Stimulated activated naive CD8-positive, alpha-beta T cell treated with anti-CD3 and anti-CD28 coated beads, Interleukin-15, amount 100 ng/mL, for 72 hours (primary cell): ENCODE measurements around the gene CDH13.

Experiments used
- ATAC-seq: fragments of 150-1000 bp; cut with Tn5 transposase; 2 replicates; pipeline ENCODE4 v1.10.0; 2021; ENCODE audit warnings: mild to moderate bottlenecking, moderate library complexity
- DNase-seq, 2 donors: peaks; one replicate each; pipeline ENCODE4 v3.0.0; 2021 to 2022
- H3K27ac Mint-ChIP-seq, 2 donors: one replicate each; pipeline ENCODE4 v1.8.0; 2022; ENCODE audit warnings: mild to moderate bottlenecking in 2 of 2, mixed read lengths in 2 of 2, moderate library complexity in 2 of 2
- H3K27me3 Mint-ChIP-seq: one replicate; pipeline ENCODE4 v1.8.0; 2022; ENCODE audit warnings: mixed read lengths
- H3K4me1 Mint-ChIP-seq: one replicate; pipeline ENCODE4 v1.8.0; 2022; ENCODE audit warnings: mild to moderate bottlenecking, mixed read lengths
- H3K4me3 Mint-ChIP-seq, 2 donors: one replicate each; pipeline ENCODE4 v1.8.0; 2022; ENCODE audit warnings: mild to moderate bottlenecking in 2 of 2, mixed read lengths in 2 of 2, moderate library complexity in 1 of 2
- H3K9me3 Mint-ChIP-seq, 2 donors: one replicate each; pipeline ENCODE4 v1.8.0; 2022; ENCODE audit warnings: mixed read lengths in 2 of 2

Gene CDH13

DNA sequence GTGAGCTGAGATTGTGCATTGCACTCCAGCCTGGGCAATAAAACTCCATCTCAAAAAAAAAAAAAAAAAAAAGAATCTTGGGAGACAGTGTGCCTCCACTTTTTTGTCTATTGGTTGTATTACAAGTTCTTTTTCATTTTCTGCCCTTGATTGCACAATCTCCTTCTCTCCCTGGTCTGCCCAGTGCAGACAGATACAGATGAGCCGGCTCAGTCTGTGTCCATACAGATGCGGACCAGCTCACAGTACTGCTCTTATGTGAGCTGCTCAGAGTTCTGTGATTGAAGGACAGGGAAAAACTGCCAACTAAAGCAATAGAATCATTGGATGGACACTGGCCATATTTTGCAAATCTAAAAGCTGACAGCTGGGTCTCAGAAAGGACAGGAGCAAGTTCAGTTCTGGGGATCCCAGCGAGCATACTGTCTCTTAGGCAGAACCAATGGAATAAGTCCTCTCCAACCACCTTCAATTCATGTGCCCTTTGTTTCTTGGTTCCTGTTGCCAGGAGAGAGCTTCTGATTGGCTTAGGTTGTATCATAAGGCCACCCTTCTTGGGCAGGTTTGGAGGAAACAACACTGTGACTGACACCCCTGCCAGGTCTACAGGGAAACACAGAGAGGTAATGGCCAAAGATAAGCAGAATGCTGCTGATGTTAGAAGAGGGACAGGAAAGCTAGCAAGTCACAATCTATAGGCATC is 685.4 kb downstream of the CDH13 start:
- no peak for ATAC-seq
- Mint-ChIP-seq H3K9me3 (peaks cover 0 to 10% of the 10 kb centered on the region in 2 donors), H3K4me3 (no peak overlapping the region), H3K4me1 (no peaks in the 10 kb centered on the region), H3K27ac (no peak overlapping the region), H3K27me3 (no peaks in the 10 kb centered on the region)
- DNase-seq = no peak

- Mint-ChIP-seq H3K27ac (no peak overlapping the region), H3K27me3 (no peaks in the 10 kb centered on the region), H3K4me3 (no peak overlapping the region), H3K4me1 (no peaks in the 10 kb centered on the region), H3K9me3 (peaks cover 0 to 10% of the 10 kb centered on the region in 2 donors)
- no peak for ATAC-seq
- DNase-seq = no peak
These were observed 686.0 kb downstream of the CDH13 start for GRCh38 chr16:83312718-83313245.

- peaks cover 0 to 10% of the 10 kb centered on the region in 2 donors for H3K9me3 Mint-ChIP-seq
- no peak overlapping the region for H3K4me3 Mint-ChIP-seq
- DNase-seq (no peak), ATAC-seq (no peak)
- H3K27ac Mint-ChIP-seq = no peak overlapping the region
- no peaks in the 10 kb centered on the region for H3K27me3 Mint-ChIP-seq
- H3K4me1 Mint-ChIP-seq = no peaks in the 10 kb centered on the region
These were observed 688.5 kb downstream of the CDH13 start for GRCh38 chr16:83315271-83315670.

- no peak for ATAC-seq
- H3K27ac Mint-ChIP-seq = no peak overlapping the region
These were observed 689.7 kb downstream of the CDH13 start for GRCh38 chr16:83316458-83316857.

DNA sequence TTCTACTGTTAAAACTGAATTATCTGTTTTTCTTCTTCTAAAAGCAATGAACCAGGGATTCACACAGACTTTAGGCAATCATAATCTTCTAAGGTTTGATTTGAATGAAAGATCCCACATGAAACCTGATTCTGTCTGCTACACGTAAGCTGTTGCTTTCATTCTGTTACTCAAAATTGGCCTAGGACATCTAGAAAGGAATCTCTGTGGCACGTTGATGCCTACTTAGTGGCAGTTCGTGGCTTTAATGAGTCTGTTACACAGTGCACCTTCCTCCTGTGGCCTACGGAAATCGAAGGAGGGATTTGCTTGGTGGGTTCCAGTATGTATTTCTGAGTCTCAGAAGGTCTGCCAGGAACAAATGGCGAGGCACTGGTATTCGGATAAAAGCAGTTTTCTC is 691.6 kb downstream of the CDH13 start:
- DNase-seq (no peak), ATAC-seq (no peak)
- H3K27me3 Mint-ChIP-seq = no peaks in the 10 kb centered on the region
- no peaks in the 10 kb centered on the region for H3K4me1 Mint-ChIP-seq
- peaks cover 0 to 16% of the 10 kb centered on the region in 2 donors for H3K9me3 Mint-ChIP-seq
- no peak overlapping the region for H3K4me3 Mint-ChIP-seq
- peak overlapping the region in 1 of 2 donors; percentile 71 for H3K27ac Mint-ChIP-seq

More at GRCh38 chr16:83316458-83316857, 689.7 kb downstream of the CDH13 start:
- Mint-ChIP-seq H3K9me3 (peaks cover 0 to 10% of the 10 kb centered on the region in 2 donors), H3K4me1 (no peaks in the 10 kb centered on the region), H3K4me3 (no peak overlapping the region), H3K27me3 (no peaks in the 10 kb centered on the region)
- no peak for DNase-seq

GRCh38 chr16:83328936-83329335 is 702.2 kb downstream of the CDH13 start:
- Mint-ChIP-seq H3K27ac (no peak overlapping the region), H3K4me3 (no peak overlapping the region), H3K9me3 (no peaks in the 10 kb centered on the region), H3K4me1 (no peaks in the 10 kb centered on the region), H3K27me3 (no peaks in the 10 kb centered on the region)
- DNase-seq (no peak), ATAC-seq (no peak)

DNA sequence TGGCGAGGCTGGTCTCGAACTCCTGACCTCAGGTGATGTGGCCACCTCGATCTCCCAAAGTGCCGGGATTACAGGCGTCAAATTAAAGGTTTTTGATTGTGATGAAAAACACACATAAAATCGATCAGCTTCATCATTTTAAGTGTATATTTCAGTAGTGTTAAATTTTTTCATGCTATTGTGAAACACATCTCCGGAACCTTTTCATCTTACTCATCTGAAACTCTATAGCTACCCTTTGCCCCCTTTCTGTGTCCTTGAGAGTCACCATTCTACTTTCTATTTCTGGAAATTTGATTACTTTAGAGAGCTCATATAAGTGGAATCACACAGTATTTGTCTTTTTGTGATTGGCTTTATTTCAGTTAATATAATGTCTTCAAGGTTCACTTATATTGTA is 702.7 kb downstream of the CDH13 start:
- Mint-ChIP-seq H3K4me1 (no peaks in the 10 kb centered on the region), H3K27ac (no peak overlapping the region), H3K9me3 (no peaks in the 10 kb centered on the region), H3K4me3 (no peak overlapping the region), H3K27me3 (no peaks in the 10 kb centered on the region)
- ATAC-seq (no peak), DNase-seq (no peak)

DNA sequence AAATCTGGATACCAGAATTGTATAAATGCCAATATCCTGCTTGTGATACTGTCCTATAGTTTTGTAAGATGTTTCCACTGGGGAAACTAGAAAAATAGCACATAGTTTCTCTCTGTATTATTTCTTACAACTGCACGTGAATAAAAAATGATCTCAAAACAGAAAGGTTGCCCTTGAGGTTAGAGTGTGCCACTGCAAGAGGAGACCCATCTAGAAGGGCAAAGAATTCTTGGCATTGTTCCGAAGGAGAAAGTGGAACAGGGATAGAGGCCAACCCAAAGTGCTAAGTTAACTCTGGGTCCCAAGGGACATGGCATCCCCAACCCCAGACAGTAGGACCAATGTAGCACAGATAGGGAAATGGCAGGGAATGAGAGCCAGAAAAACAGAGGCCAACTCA is 703.5 kb downstream of the CDH13 start:
- H3K27me3 Mint-ChIP-seq = no peaks in the 10 kb centered on the region

DNA sequence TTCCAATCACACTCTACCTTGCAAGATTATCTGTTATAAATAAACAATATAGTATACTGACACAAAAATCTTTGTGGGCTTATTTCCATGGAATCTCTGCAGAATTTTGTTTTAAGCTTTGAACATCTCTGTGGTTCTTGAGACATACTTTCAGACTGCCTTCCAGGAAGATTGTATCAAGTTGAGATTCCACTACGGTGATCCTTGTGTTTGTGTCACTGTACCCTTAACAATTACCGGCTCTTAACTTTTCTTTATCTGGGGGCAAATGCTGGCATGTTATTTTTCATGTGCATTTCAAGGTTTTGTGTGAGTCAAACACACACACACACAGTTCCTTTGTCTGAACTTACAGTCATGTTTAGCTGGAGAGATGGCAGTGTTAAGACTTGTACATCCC is 708.3 kb downstream of the CDH13 start:
- Mint-ChIP-seq H3K27me3 (no peaks in the 10 kb centered on the region), H3K4me3 (no peak overlapping the region), H3K4me1 (no peaks in the 10 kb centered on the region), H3K9me3 (peaks cover 0 to 5% of the 10 kb centered on the region in 2 donors), H3K27ac (no peak overlapping the region)
- ATAC-seq (no peak), DNase-seq (no peak)

More for the DNA sequence above, 703.5 kb downstream of the CDH13 start:
- Mint-ChIP-seq H3K27ac (no peak overlapping the region), H3K9me3 (no peaks in the 10 kb centered on the region), H3K4me3 (no peak overlapping the region), H3K4me1 (no peaks in the 10 kb centered on the region)
- ATAC-seq = no peak
- DNase-seq = no peak

DNA sequence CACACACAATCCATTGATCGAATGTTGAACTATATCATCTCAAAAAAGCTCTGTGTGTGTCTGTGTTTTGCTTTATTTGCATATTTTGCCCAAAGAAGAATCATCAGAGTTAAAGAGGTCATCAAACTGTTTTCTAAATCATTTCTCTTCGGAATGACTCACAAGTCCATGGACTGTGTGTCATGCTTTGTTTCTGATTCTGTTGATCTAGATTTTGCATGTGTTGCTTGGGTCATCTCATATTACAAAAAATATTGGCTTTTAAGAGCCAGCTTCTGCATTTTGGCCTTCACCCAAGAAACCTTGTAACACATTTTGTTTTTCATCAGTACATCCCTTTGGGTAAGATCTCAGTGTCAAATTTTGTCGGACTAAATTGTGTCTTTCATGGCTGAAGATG is 709.8 kb downstream of the CDH13 start:
- ATAC-seq (no peak), DNase-seq (no peak)
- no peaks in the 10 kb centered on the region for H3K27me3 Mint-ChIP-seq
- H3K9me3 Mint-ChIP-seq = peaks cover 0 to 5% of the 10 kb centered on the region in 2 donors
- H3K27ac Mint-ChIP-seq = no peak overlapping the region
- H3K4me1 Mint-ChIP-seq = no peaks in the 10 kb centered on the region
- H3K4me3 Mint-ChIP-seq = no peak overlapping the region

DNA sequence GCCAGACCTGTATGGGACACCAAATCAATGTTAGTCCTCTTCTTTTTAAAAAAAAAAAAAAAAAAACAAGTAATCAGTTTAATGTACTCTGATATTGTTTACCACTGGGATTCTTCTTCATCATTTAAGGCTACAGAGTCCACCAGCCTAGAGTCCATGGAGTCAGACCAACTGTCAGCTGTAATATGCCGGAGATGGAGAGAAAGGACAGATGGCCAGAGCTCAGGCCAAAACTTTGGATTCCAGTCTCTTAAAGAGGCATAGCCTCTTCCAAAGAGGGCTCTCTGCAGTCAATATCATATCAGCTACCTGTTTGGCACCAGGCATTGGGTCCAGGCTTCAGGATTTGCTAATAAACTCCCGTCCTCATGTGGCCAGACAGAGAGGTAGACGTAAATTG is 711.4 kb downstream of the CDH13 start:
- DNase-seq (no peak), ATAC-seq (no peak)
- H3K4me1 Mint-ChIP-seq = no peaks in the 10 kb centered on the region
- H3K27me3 Mint-ChIP-seq = no peaks in the 10 kb centered on the region
- H3K4me3 Mint-ChIP-seq = no peak overlapping the region
- no peak overlapping the region for H3K27ac Mint-ChIP-seq
- H3K9me3 Mint-ChIP-seq = peaks cover 0 to 5% of the 10 kb centered on the region in 2 donors

GRCh38 chr16:83338941-83339340 is 712.2 kb downstream of the CDH13 start:
- ATAC-seq (no peak), DNase-seq (no peak)
- Mint-ChIP-seq H3K27me3 (no peaks in the 10 kb centered on the region), H3K4me1 (no peaks in the 10 kb centered on the region), H3K4me3 (no peak overlapping the region), H3K27ac (no peak overlapping the region), H3K9me3 (peaks cover 0 to 5% of the 10 kb centered on the region in 2 donors)

- H3K4me1 Mint-ChIP-seq = no peaks in the 10 kb centered on the region
- H3K27ac Mint-ChIP-seq = no peak overlapping the region
- H3K4me3 Mint-ChIP-seq = no peak overlapping the region
- DNase-seq (no peak), ATAC-seq (no peak)
- peaks cover 0 to 5% of the 10 kb centered on the region in 2 donors for H3K9me3 Mint-ChIP-seq
- no peaks in the 10 kb centered on the region for H3K27me3 Mint-ChIP-seq
These were observed 717.2 kb downstream of the CDH13 start for GRCh38 chr16:83343935-83344366.

DNA sequence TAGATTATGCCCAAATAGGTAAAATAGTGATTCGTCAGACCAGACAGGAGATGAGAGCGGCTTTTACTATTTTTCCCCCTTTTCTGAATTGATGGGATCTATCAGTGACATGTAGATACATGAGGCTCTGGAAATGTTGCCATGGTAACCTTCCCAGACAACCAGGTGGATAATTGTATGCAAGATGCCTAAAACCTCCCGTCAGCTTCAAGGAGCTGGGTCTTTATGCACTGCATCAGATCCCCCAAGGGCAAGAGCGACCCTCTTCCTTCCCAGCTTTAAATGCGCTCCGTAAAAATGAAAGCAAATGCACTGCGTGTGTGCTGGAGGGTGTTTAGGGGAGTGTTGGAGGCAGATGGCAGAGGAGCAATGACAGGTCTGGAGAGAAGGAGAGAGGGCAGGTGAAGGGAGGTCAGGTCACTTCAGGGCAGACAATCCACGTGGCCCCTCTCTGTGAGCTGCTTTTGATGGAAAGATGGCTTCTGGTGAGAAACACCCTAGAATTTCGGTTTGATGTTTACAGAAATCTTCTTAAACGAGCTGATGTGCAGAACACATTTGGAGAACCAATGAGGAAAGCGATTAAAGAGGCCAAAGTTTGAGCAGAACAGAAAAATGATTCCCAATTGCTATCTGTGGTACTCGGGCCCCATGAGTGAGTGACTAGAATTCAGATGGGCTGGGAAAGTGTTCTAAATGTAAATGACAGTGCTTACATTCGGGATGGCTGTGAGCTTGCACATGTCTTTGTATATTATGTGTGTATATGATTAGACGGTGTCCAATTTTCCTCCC is 719.3 kb downstream of the CDH13 start:
- Mint-ChIP-seq H3K4me1 (no peaks in the 10 kb centered on the region), H3K27me3 (no peaks in the 10 kb centered on the region), H3K4me3 (no peak overlapping the region), H3K9me3 (no peaks in the 10 kb centered on the region), H3K27ac (no peak overlapping the region)
- DNase-seq = no peak
- ATAC-seq = no peak

DNA sequence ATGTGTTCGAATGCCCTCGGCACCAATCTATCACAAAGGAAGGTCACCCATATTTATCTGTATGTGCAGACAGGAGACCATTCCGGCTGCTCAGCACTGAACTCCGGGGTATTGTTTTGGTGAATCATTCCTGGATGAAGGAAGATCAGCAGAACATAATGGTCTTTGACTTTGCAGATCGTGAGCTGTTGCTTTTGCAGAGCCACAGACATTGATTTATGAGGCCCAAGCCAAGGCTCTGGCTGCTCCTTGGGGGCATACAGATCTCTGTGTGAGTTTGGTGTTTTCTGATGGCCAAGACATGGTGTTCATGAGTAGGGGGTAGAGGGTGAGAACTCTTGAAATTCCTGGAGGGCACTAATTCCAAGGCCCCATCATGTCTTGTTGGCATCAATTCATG is 722.2 kb downstream of the CDH13 start:
- H3K9me3 Mint-ChIP-seq = no peaks in the 10 kb centered on the region

DNA sequence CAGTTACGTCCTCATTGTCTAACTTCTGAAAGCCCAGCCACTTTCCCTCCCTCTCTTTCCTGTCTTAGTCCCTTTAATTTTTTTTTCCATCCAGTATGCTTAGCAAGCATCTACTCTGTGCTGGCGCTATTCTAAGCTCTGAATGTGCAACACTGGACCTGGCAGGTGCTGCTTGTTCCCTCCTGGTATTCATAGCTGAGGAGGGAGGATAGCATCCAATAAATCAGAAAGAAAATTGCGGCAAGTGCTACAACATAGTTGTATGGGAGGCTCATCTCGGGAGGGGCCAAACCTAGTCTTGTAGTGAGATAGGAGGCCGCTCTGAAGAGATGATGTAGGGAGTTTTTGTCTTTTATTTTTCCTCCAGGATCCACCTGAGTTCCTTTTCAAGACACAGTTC is 723.7 kb downstream of the CDH13 start:
- DNase-seq (no peak), ATAC-seq (no peak)
- Mint-ChIP-seq H3K27me3 (no peaks in the 10 kb centered on the region), H3K27ac (no peak overlapping the region), H3K9me3 (no peaks in the 10 kb centered on the region), H3K4me1 (no peaks in the 10 kb centered on the region), H3K4me3 (no peak overlapping the region)

More for the DNA sequence above, 722.2 kb downstream of the CDH13 start:
- Mint-ChIP-seq H3K27ac (no peak overlapping the region), H3K27me3 (no peaks in the 10 kb centered on the region), H3K4me1 (no peaks in the 10 kb centered on the region), H3K4me3 (no peak overlapping the region)
- ATAC-seq (no peak), DNase-seq (no peak)
